OCI-LY3 (cell line): ENCODE data around the gene CDCA3.
"Not testable (repeated sequence)": the region's sequence is repeated elsewhere in the genome, so short reads cannot be mapped to it uniquely, and the experiment has no call there.

Experiments
- H2AFZ ChIP-seq: fragments of 200-600, 300-600 bp; shearing (Covaris generic); 2 replicates; pipeline ENCODE4 v1.6.0; 2014; ENCODE audit warnings: antibody characterized with exemption, low read depth, low read length
- H3K27ac ChIP-seq: fragments of 200-600, 300-600 bp; sonication (generic); 2 replicates; pipeline ENCODE4 v1.5.1; 2014; ENCODE audit warnings: mild to moderate bottlenecking, low read length, moderate library complexity, mixed read lengths
- H3K27me3 ChIP-seq: fragments of 200-600, 300-600 bp; sonication (generic); 2 replicates; pipeline ENCODE4 v1.6.1; 2014; ENCODE audit warnings: low read depth, low read length, mixed read lengths
- H3K36me3 ChIP-seq: fragments of 200-600, 300-600 bp; sonication (generic); replicated peaks from 2 replicates; pipeline ENCODE3; 2014; ENCODE audit warnings: low read depth, low read length, mixed read lengths
- H3K4me1 ChIP-seq: fragments of 300-600, 200-600 bp; sonication (generic); 2 replicates; pipeline ENCODE4 v1.6.1; 2014; ENCODE audit warnings: low read length, mixed read lengths
- H3K4me2 ChIP-seq: fragments of 200-600, 300-600 bp; sonication (generic); 2 replicates; pipeline ENCODE4 v1.6.1; 2014; ENCODE audit warnings: low read length, mixed read lengths
- H3K4me3 ChIP-seq: fragments of 300-600, 200-600 bp; sonication (generic); 2 replicates; pipeline ENCODE4 v1.5.1; 2014; ENCODE audit warnings: antibody characterized with exemption, mild to moderate bottlenecking, low read length, moderate library complexity
- H3K79me2 ChIP-seq: fragments of 300-600, 200-600 bp; shearing (Covaris generic); 2 replicates; pipeline ENCODE4 v1.6.1; 2014; ENCODE audit warnings: mild to moderate bottlenecking, low read length, mixed read lengths
- H3K9ac ChIP-seq: fragments of 300-600, 200-600 bp; shearing (Covaris generic); 2 replicates; pipeline ENCODE4 v1.6.0; 2014; ENCODE audit warnings: mild to moderate bottlenecking, low read length, moderate library complexity
- H3K9me3 ChIP-seq: fragments of 200-600, 300-600 bp; shearing (Covaris generic); 2 replicates; pipeline ENCODE4 v1.6.1; 2014; ENCODE audit warnings: low read length, mixed read lengths; ENCODE audit not compliant: insufficient read depth
- H4K20me1 ChIP-seq: fragments of 200-600, 300-600 bp; sonication (generic); 2 replicates; pipeline ENCODE4 v1.6.1; 2016; ENCODE audit warnings: low read length, mixed read lengths; ENCODE audit not compliant: insufficient read depth
- CTCF ChIP-seq: fragments of 200-600, 300-600 bp; sonication (generic); IDR thresholded peaks from 2 replicates; pipeline ENCODE4 v1.5.1; 2014; ENCODE audit warnings: antibody characterized with exemption, low read length, low read depth
- EZH2phosphoT487 ChIP-seq: fragments of 200-600 bp; shearing (Covaris generic); IDR thresholded peaks from 2 replicates; pipeline ENCODE4 v1.6.1; 2018; ENCODE audit warnings: antibody characterized with exemption, mixed run types, low read depth

Gene CDCA3

GRCh38 chr12:6883683-6884082 lies 32.6 kb upstream of the CDCA3 start:
- Histone ChIP-seq H3K36me3 (no peaks in the 10 kb centered on the region), H3K27ac (no peak overlapping the region), H2AFZ (no peak overlapping the region), H4K20me1 (no peaks in the 10 kb centered on the region), H3K9me3 (no peaks in the 10 kb centered on the region), H3K4me2 (no peak overlapping the region), H3K4me1 (peaks cover 25% of the 10 kb centered on the region), H3K79me2 (no peaks in the 10 kb centered on the region), H3K9ac (no peak overlapping the region), H3K27me3 (no peaks in the 10 kb centered on the region), H3K4me3 (no peak overlapping the region)
- no peak for TF ChIP-seq EZH2phosphoT487
- no peak for TF ChIP-seq CTCF

GRCh38 chr12:6883252-6883651 lies 32.2 kb upstream of the CDCA3 start:
- Histone ChIP-seq H2AFZ (no peak overlapping the region), H3K36me3 (no peaks in the 10 kb centered on the region), H3K27ac (no peak overlapping the region), H4K20me1 (no peaks in the 10 kb centered on the region), H3K9me3 (no peaks in the 10 kb centered on the region), H3K79me2 (no peaks in the 10 kb centered on the region), H3K9ac (no peak overlapping the region), H3K4me1 (peaks cover 24% of the 10 kb centered on the region), H3K27me3 (no peaks in the 10 kb centered on the region), H3K4me3 (no peak overlapping the region), H3K4me2 (no peak overlapping the region)
- TF ChIP-seq EZH2phosphoT487 (no peak), CTCF (no peak)

GRCh38 chr12:6879824-6880223 lies 28.7 kb upstream of the CDCA3 start:
- not testable (repeated sequence) for H3K79me2 ChIP-seq, H3K27me3 ChIP-seq, H4K20me1 ChIP-seq, H2AFZ ChIP-seq, H3K27ac ChIP-seq, H3K9ac ChIP-seq, H3K4me1 ChIP-seq, H3K4me3 ChIP-seq, H3K9me3 ChIP-seq, H3K36me3 ChIP-seq, H3K4me2 ChIP-seq

GRCh38 chr12:6874015-6874368 lies 22.9 kb upstream of the CDCA3 start:
- H3K27ac ChIP-seq = not testable (repeated sequence)
- peaks cover 27% of the 10 kb centered on the region for H4K20me1 ChIP-seq

GRCh38 chr12:6873094-6874014 lies 22.3 kb upstream of the CDCA3 start, which contains the start of gene SPSB2:
TSS of gene SPSB2 (minus strand) at chr12:6873303. CDS start at chr12:6872901, 402 bp downstream.
- Histone ChIP-seq H2AFZ (peak within 1 kb of the TSS; percentile 67; the same call in 1 of the 2 replicates), H3K4me2 (peak within 1 kb of the TSS; percentile 99), H3K4me1 (peaks cover 43% of the 10 kb centered on the region), H3K27ac (peak within 1 kb of the TSS; percentile 36), H3K4me3 (peak within 1 kb of the TSS; percentile 79), H4K20me1 (peaks cover 33% of the 10 kb centered on the region), H3K9ac (peak within 1 kb of the TSS; percentile 63), H3K36me3 (peaks cover 37% of the 10 kb centered on the region), H3K9me3 (no peaks in the 10 kb centered on the region), H3K79me2 (peaks cover 15% of the 10 kb centered on the region), H3K27me3 (no peaks in the 10 kb centered on the region)
- TF ChIP-seq CTCF (no peak), EZH2phosphoT487 (no peak)

More at GRCh38 chr12:6874015-6874368, 22.9 kb upstream of the CDCA3 start:
- not testable (repeated sequence) for H3K27me3 ChIP-seq, H3K79me2 ChIP-seq, H2AFZ ChIP-seq, H3K9me3 ChIP-seq, H3K9ac ChIP-seq
- H3K4me3 ChIP-seq = peak overlapping the region; percentile 79
- H3K36me3 ChIP-seq = peaks cover 31% of the 10 kb centered on the region
- peaks cover 37% of the 10 kb centered on the region for H3K4me1 ChIP-seq
- peak overlapping the region; percentile 99 for H3K4me2 ChIP-seq
